WTC11 (cell line): ENCODE data around the gene FTCD. TPM values are rescaled to one million over a fixed set of nuclear protein-coding genes. Genes with fewer than 3 reads are reported as not detected.
A peak's percentile ranks its signal among the peaks of the same experiment; 100 is the strongest.

ENCODE experiments used
- ATAC-seq: fragments of 200-7000 bp; cut with Tn5 transposase; 2 replicates; pipeline ENCODE4 v1.10.0; 2021; ENCODE audit warnings: mild to moderate bottlenecking, moderate library complexity
- CTCF ChIA-PET: fragments of 300-600 bp; sonication (Branson Sonifier 250); formaldehyde crosslinking; loops from one replicate; lab custom pipeline; 2021; ENCODE audit warnings: antibody characterized with exemption; lab: Charles Lee
- POLR2A ChIA-PET: fragments of 350-600 bp; sonication (Branson Sonifier 250); formaldehyde crosslinking; loops from one replicate; lab custom pipeline; 2021; ENCODE audit warnings: antibody characterized with exemption; lab: Charles Lee
- DNase-seq: peaks from one replicate; pipeline ENCODE4 v3.0.0; 2021; ENCODE audit warnings: low spot score
- H3K27ac Mint-ChIP-seq: 2 replicates; pipeline ENCODE4 v1.8.0; 2021; ENCODE audit warnings: mixed read lengths
- H3K27me3 Mint-ChIP-seq: 2 replicates; pipeline ENCODE4 v1.8.0; 2021; ENCODE audit warnings: low read depth, mild to moderate bottlenecking, moderate library complexity, mixed read lengths
- H3K36me3 Mint-ChIP-seq: 2 replicates; pipeline ENCODE4 v1.8.0; 2021; ENCODE audit warnings: mixed read lengths
- H3K4me1 Mint-ChIP-seq: 2 replicates; pipeline ENCODE4 v1.8.0; 2022; ENCODE audit warnings: mixed read lengths
- H3K4me3 Mint-ChIP-seq: 2 replicates; pipeline ENCODE4 v1.8.0; 2021; ENCODE audit warnings: mild to moderate bottlenecking, moderate library complexity, mixed read lengths
- H3K9me3 Mint-ChIP-seq: 2 replicates; pipeline ENCODE4 v1.8.0; 2021; ENCODE audit warnings: mixed read lengths
- ATF6 ChIP-seq: sonication (generic); formaldehyde crosslinking; IDR thresholded peaks from 2 replicates; pipeline ENCODE4 v1.8.1; 2023; ENCODE audit warnings: mild to moderate bottlenecking, missing genetic modification reagents
- CDX4 ChIP-seq: fragments of 250-450 bp; sonication (Bioruptor Pico); IDR thresholded peaks from 2 replicates; pipeline ENCODE4 v1.9.0; 2021; ENCODE audit warnings: moderate library complexity, mild to moderate bottlenecking, inconsistent platforms, borderline replicate concordance
- ESRRA ChIP-seq: sonication (generic); formaldehyde crosslinking; IDR thresholded peaks from 2 replicates; pipeline ENCODE4 v1.8.1; 2022; ENCODE audit warnings: mild to moderate bottlenecking, missing genetic modification reagents, borderline replicate concordance
- MAX ChIP-seq: sonication (generic); formaldehyde crosslinking; IDR thresholded peaks from 2 replicates; pipeline ENCODE4 v1.8.0; 2022; ENCODE audit warnings: mild to moderate bottlenecking, missing genetic modification reagents
- NFATC4 ChIP-seq: fragments of 250-450 bp; sonication (Bioruptor Pico); IDR thresholded peaks from 2 replicates; pipeline ENCODE4 v1.9.0; 2021; ENCODE audit warnings: mild to moderate bottlenecking
- NFYB ChIP-seq: sonication (generic); formaldehyde crosslinking; conservative IDR thresholded peaks from 2 replicates; pipeline ENCODE4 v1.8.0; 2022; ENCODE audit warnings: low read depth, missing genetic modification reagents
- SP1 ChIP-seq: sonication (generic); formaldehyde crosslinking; conservative IDR thresholded peaks from 2 replicates; pipeline ENCODE4 v1.8.1; 2022; ENCODE audit warnings: missing genetic modification reagents
- USF1 ChIP-seq: sonication (generic); formaldehyde crosslinking; IDR thresholded peaks from 2 replicates; pipeline ENCODE4 v1.8.0; 2022; ENCODE audit warnings: mild to moderate bottlenecking, missing genetic modification reagents
- ZNF138 ChIP-seq: sonication (generic); formaldehyde crosslinking; conservative IDR thresholded peaks from 2 replicates; pipeline ENCODE4 v1.8.1; 2022; ENCODE audit warnings: mild to moderate bottlenecking, moderate library complexity, missing genetic modification reagents
- ZNF232 ChIP-seq: sonication (generic); formaldehyde crosslinking; IDR thresholded peaks from 2 replicates; pipeline ENCODE4 v1.8.0; 2022; ENCODE audit warnings: mild to moderate bottlenecking, missing genetic modification reagents
- ZSCAN18 ChIP-seq: fragments of 250-450 bp; sonication (Bioruptor Pico); IDR thresholded peaks from 2 replicates; pipeline ENCODE4 v2.1.2; 2022; ENCODE audit warnings: mild to moderate bottlenecking, moderate library complexity
- total RNA-seq: library from RNA; stranded (reverse); gene quantifications from 3 replicates; pipeline ENCODE4 v1.2.3, GENCODE V29; 2021
- TF ChIP-seq, protein P1 (sequence below): sonication (generic); formaldehyde crosslinking; IDR thresholded peaks from 2 replicates; pipeline ENCODE4 v1.8.1; 2023; ENCODE audit warnings: mild to moderate bottlenecking, missing genetic modification reagents, moderate library complexity
- TF ChIP-seq, protein P2 (sequence below): sonication (generic); formaldehyde crosslinking; conservative IDR thresholded peaks from 2 replicates; pipeline ENCODE4 v1.8.1; 2022; ENCODE audit warnings: mild to moderate bottlenecking, missing genetic modification reagents
- TF ChIP-seq, protein P3 (sequence below): sonication (generic); formaldehyde crosslinking; IDR thresholded peaks from 2 replicates; pipeline ENCODE4 v1.8.1; 2023; ENCODE audit warnings: mild to moderate bottlenecking, missing genetic modification reagents, borderline replicate concordance
- TF ChIP-seq, protein P4 (sequence below): fragments of 200-600 bp; IDR thresholded peaks from 2 replicates; pipeline ENCODE4 v1.8.0; 2022; ENCODE audit warnings: antibody characterized with exemption
- TF ChIP-seq, protein P5 (sequence below): sonication (generic); formaldehyde crosslinking; IDR thresholded peaks from 2 replicates; pipeline ENCODE4 v1.8.0; 2022; ENCODE audit warnings: mild to moderate bottlenecking, missing genetic modification reagents

Gene FTCD
- total RNA-seq, 1 experiment from 2014 or later: 6.1 TPM

DNA sequence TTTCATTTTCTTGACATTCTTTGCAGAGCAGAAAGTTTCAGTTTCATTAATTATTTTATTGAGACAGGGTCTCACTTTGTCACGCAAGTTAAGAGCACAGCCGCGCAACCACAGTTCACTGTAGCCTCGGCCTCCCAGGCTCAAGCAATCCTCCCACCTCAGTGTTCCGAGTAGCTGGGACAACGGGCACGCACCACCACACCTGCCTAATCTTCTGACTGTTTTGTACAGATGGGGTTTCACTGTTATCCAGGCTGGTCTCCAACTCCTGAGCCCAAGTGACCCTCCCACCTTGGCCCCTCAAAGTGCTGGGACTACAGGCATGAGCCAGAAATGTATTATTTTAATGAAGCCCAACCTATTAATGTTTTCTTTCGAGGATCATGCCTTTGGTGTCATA is 31.9 kb upstream of the FTCD start (continued):
- TF ChIP-seq ZSCAN18 (CRISPR knock-in tag): no peak
- TF ChIP-seq ESRRA: no peak
- TF ChIP-seq ZNF232 (CRISPR knock-in tag): no peak
- TF ChIP-seq, protein P1, sequence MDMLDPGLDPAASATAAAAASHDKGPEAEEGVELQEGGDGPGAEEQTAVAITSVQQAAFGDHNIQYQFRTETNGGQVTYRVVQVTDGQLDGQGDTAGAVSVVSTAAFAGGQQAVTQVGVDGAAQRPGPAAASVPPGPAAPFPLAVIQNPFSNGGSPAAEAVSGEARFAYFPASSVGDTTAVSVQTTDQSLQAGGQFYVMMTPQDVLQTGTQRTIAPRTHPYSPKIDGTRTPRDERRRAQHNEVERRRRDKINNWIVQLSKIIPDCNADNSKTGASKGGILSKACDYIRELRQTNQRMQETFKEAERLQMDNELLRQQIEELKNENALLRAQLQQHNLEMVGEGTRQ: no peak

- H3K27ac Mint-ChIP-seq: peak overlapping the region; percentile 46; the same call in 1 of the 2 replicates
- H3K36me3 Mint-ChIP-seq: peaks cover 11% of the 10 kb centered on the region; the same call in 1 of the 2 replicates
- POLR2A ChIA-PET: no interaction called here
- no peaks in the 10 kb centered on the region for H3K9me3 Mint-ChIP-seq
- no peaks in the 10 kb centered on the region for H3K27me3 Mint-ChIP-seq
- peak overlapping the region; percentile 86 for H3K4me3 Mint-ChIP-seq
- ATAC-seq: no peak
- CTCF ChIA-PET: interaction anchor here (1.7 kb wide), 1 partner anchor 33 kb away, joined by 4 read pairs; no protein-coding TSS in a partner anchor
- TF ChIP-seq, protein P2, sequence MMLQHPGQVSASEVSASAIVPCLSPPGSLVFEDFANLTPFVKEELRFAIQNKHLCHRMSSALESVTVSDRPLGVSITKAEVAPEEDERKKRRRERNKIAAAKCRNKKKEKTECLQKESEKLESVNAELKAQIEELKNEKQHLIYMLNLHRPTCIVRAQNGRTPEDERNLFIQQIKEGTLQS (CRISPR knock-in tag): no peak
- TF ChIP-seq USF1 (CRISPR knock-in tag): no peak
- no peak for DNase-seq
- peaks cover 28% of the 10 kb centered on the region for H3K4me1 Mint-ChIP-seq
Measured at GRCh38 chr21:46185716-46186115, 30.3 kb upstream of the FTCD start.

GRCh38 chr21:46184625-46185555 is 29.5 kb upstream of the FTCD start:
- CTCF ChIA-PET: no interaction called here
- Mint-ChIP-seq H3K9me3 (no peaks in the 10 kb centered on the region), H3K4me1 (peaks cover 35% of the 10 kb centered on the region), H3K36me3 (peaks cover 7% of the 10 kb centered on the region; the same call in 1 of the 2 replicates), H3K4me3 (peak overlapping the region; percentile 86), H3K27ac (peak overlapping the region; percentile 98), H3K27me3 (no peaks in the 10 kb centered on the region)
- DNase-seq: peak; percentile 89
- ATAC-seq: peak; percentile 71
- POLR2A ChIA-PET: no interaction called here
- TF ChIP-seq, protein P3, sequence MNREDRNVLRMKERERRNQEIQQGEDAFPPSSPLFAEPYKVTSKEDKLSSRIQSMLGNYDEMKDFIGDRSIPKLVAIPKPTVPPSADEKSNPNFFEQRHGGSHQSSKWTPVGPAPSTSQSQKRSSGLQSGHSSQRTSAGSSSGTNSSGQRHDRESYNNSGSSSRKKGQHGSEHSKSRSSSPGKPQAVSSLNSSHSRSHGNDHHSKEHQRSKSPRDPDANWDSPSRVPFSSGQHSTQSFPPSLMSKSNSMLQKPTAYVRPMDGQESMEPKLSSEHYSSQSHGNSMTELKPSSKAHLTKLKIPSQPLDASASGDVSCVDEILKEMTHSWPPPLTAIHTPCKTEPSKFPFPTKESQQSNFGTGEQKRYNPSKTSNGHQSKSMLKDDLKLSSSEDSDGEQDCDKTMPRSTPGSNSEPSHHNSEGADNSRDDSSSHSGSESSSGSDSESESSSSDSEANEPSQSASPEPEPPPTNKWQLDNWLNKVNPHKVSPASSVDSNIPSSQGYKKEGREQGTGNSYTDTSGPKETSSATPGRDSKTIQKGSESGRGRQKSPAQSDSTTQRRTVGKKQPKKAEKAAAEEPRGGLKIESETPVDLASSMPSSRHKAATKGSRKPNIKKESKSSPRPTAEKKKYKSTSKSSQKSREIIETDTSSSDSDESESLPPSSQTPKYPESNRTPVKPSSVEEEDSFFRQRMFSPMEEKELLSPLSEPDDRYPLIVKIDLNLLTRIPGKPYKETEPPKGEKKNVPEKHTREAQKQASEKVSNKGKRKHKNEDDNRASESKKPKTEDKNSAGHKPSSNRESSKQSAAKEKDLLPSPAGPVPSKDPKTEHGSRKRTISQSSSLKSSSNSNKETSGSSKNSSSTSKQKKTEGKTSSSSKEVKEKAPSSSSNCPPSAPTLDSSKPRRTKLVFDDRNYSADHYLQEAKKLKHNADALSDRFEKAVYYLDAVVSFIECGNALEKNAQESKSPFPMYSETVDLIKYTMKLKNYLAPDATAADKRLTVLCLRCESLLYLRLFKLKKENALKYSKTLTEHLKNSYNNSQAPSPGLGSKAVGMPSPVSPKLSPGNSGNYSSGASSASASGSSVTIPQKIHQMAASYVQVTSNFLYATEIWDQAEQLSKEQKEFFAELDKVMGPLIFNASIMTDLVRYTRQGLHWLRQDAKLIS (CRISPR knock-in tag): no peak
- TF ChIP-seq CDX4 (CRISPR knock-in tag): no peak
- TF ChIP-seq, protein P4, sequence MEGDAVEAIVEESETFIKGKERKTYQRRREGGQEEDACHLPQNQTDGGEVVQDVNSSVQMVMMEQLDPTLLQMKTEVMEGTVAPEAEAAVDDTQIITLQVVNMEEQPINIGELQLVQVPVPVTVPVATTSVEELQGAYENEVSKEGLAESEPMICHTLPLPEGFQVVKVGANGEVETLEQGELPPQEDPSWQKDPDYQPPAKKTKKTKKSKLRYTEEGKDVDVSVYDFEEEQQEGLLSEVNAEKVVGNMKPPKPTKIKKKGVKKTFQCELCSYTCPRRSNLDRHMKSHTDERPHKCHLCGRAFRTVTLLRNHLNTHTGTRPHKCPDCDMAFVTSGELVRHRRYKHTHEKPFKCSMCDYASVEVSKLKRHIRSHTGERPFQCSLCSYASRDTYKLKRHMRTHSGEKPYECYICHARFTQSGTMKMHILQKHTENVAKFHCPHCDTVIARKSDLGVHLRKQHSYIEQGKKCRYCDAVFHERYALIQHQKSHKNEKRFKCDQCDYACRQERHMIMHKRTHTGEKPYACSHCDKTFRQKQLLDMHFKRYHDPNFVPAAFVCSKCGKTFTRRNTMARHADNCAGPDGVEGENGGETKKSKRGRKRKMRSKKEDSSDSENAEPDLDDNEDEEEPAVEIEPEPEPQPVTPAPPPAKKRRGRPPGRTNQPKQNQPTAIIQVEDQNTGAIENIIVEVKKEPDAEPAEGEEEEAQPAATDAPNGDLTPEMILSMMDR: no peak
- TF ChIP-seq, protein P5, sequence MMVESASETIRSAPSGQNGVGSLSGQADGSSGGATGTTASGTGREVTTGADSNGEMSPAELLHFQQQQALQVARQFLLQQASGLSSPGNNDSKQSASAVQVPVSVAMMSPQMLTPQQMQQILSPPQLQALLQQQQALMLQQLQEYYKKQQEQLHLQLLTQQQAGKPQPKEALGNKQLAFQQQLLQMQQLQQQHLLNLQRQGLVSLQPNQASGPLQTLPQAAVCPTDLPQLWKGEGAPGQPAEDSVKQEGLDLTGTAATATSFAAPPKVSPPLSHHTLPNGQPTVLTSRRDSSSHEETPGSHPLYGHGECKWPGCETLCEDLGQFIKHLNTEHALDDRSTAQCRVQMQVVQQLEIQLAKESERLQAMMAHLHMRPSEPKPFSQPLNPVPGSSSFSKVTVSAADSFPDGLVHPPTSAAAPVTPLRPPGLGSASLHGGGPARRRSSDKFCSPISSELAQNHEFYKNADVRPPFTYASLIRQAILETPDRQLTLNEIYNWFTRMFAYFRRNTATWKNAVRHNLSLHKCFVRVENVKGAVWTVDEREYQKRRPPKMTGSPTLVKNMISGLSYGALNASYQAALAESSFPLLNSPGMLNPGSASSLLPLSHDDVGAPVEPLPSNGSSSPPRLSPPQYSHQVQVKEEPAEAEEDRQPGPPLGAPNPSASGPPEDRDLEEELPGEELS (CRISPR knock-in tag): no peak
- no peak for TF ChIP-seq ATF6 (CRISPR knock-in tag)
- TF ChIP-seq SP1 (CRISPR knock-in tag): peak; percentile 92
- peak; percentile 54; the same call in 1 of the 2 replicates for TF ChIP-seq MAX (CRISPR knock-in tag)
- no peak for TF ChIP-seq NFATC4 (CRISPR knock-in tag)
- TF ChIP-seq ZNF138 (CRISPR knock-in tag): no peak
- peak; percentile 94 for TF ChIP-seq NFYB (CRISPR knock-in tag)
